GM12878 (cell line): ENCODE results near the gene IL22RA2. TPM values are rescaled to one million over a fixed set of nuclear protein-coding genes. Genes with fewer than 3 reads are reported as not detected.

Experiments used
- BCL11A ChIP-seq: IDR thresholded peaks from 2 replicates; pipeline ENCODE4 v1.6.1; 2011; ENCODE audit warnings: low read depth, low read length
- BHLHE40 ChIP-seq, 2 experiments: fragments of 450-650 bp in 1 of 2; IDR thresholded peaks; 2 replicates each; pipeline ENCODE4 v1.6.1; 2011 to 2017; ENCODE audit warnings: low read depth in 2 of 2, borderline replicate concordance in 1 of 2, improper control_type of control experiment in 1 of 2, low read length in 1 of 2, mild to moderate bottlenecking in 1 of 2
- BMI1 ChIP-seq: fragments of 450-650 bp; IDR thresholded peaks from 2 replicates; pipeline ENCODE4 v1.6.1; 2016; ENCODE audit warnings: mild to moderate bottlenecking, moderate library complexity, borderline replicate concordance
- CBFB ChIP-seq: IDR thresholded peaks from 2 replicates; pipeline ENCODE4 v1.6.1; 2016; ENCODE audit warnings: antibody characterized with exemption, low read depth
- CBX5 ChIP-seq: sonication (generic); IDR thresholded peaks from 2 replicates; pipeline ENCODE4 v1.6.1; 2016; ENCODE audit warnings: low read depth, moderate library complexity, mild to moderate bottlenecking, inconsistent platforms
- CREM ChIP-seq: IDR thresholded peaks from 2 replicates; pipeline ENCODE4 v1.6.1; 2014; ENCODE audit warnings: antibody characterized with exemption, low read depth
- EGR1 ChIP-seq, 2 experiments: IDR thresholded peaks; 1 replicate in 1 of 2; 2 replicates in 1 of 2; pipeline ENCODE4 v1.6.1; 2011 to 2012; ENCODE audit warnings: low read depth in 2 of 2, low read length in 2 of 2, borderline replicate concordance in 1 of 2, mild to moderate bottlenecking in 1 of 2, moderate library complexity in 1 of 2
- EP300 ChIP-seq, 2 experiments: fragments of 150-350 bp in 1 of 2; IDR thresholded peaks; 2 replicates each; pipeline ENCODE4 v1.6.1; 2011 to 2012; ENCODE audit warnings: low read depth in 2 of 2, low read length in 2 of 2, borderline replicate concordance in 1 of 2, improper control_type of control experiment in 1 of 2, inconsistent platforms in 1 of 2; ENCODE audit not compliant: control insufficient read depth in 1 of 2
- GATAD2B ChIP-seq: fragments of 450-650 bp; conservative IDR thresholded peaks from 2 replicates; pipeline ENCODE4 v1.6.1; 2017; ENCODE audit warnings: low read depth, mild to moderate bottlenecking, moderate library complexity
- HCFC1 ChIP-seq: fragments of 150-350 bp; IDR thresholded peaks from 2 replicates; pipeline ENCODE4 v1.6.1; 2014; ENCODE audit warnings: low read length
- IKZF1 ChIP-seq: fragments of 450-650 bp; conservative IDR thresholded peaks from 2 replicates; pipeline ENCODE4 v1.6.1; 2017; ENCODE audit warnings: antibody characterized with exemption, mild to moderate bottlenecking
- IKZF2 ChIP-seq, 2 experiments: fragments of 450-650 bp; IDR thresholded peaks; 2 replicates each; pipeline ENCODE4 v1.6.1; 2017; ENCODE audit warnings: mild to moderate bottlenecking in 2 of 2, moderate library complexity in 2 of 2
- KAT2A ChIP-seq: conservative IDR thresholded peaks from 2 replicates; pipeline ENCODE4 v1.6.1; 2011; ENCODE audit warnings: low read depth, low read length; ENCODE audit not compliant: control insufficient read depth
- MTA2 ChIP-seq: fragments of 450-650 bp; IDR thresholded peaks from 2 replicates; pipeline ENCODE4 v1.6.1; 2016; ENCODE audit warnings: low read depth, mild to moderate bottlenecking, moderate library complexity
- NBN ChIP-seq: fragments of 450-650 bp; IDR thresholded peaks from 2 replicates; pipeline ENCODE4 v1.6.1; 2016
- NR2F1 ChIP-seq: fragments of 450-650 bp; conservative IDR thresholded peaks from 2 replicates; pipeline ENCODE4 v1.6.1; 2017; ENCODE audit warnings: mild to moderate bottlenecking
- PAX5 ChIP-seq: IDR thresholded peaks from 2 replicates; pipeline ENCODE4 v1.6.1; 2011; ENCODE audit warnings: low read depth, low read length, borderline replicate concordance
- PML ChIP-seq: IDR thresholded peaks from 2 replicates; pipeline ENCODE4 v1.6.1; 2012; ENCODE audit warnings: low read length, inconsistent platforms
- RBBP5 ChIP-seq: fragments of 200-600 bp; sonication (generic); conservative IDR thresholded peaks from 2 replicates; pipeline ENCODE4 v1.6.1; 2016
- RCOR1 ChIP-seq: conservative IDR thresholded peaks from 2 replicates; pipeline ENCODE4 v1.6.1; 2012; ENCODE audit warnings: low read depth, low read length, improper control_type of control experiment
- SIX5 ChIP-seq: IDR thresholded peaks from 2 replicates; pipeline ENCODE4 v1.6.1; 2011; ENCODE audit warnings: mild to moderate bottlenecking, low read depth, low read length, moderate library complexity; ENCODE audit not compliant: severe bottlenecking
- SMAD1 ChIP-seq: fragments of 450-650 bp; IDR thresholded peaks from 2 replicates; pipeline ENCODE4 v1.6.1; 2018; ENCODE audit warnings: mild to moderate bottlenecking, low read depth; ENCODE audit not compliant: partially characterized antibody
- SPI1 ChIP-seq: IDR thresholded peaks from 2 replicates; pipeline ENCODE4 v1.6.1; 2011; ENCODE audit warnings: low read depth, mild to moderate bottlenecking, low read length, moderate library complexity, borderline replicate concordance; ENCODE audit not compliant: insufficient read depth
- TCF3 ChIP-seq: IDR thresholded peaks from 2 replicates; pipeline ENCODE4 v1.6.1; 2012; ENCODE audit warnings: low read depth, mild to moderate bottlenecking, low read length, borderline replicate concordance; ENCODE audit not compliant: insufficient read depth
- YY1 ChIP-seq: IDR thresholded peaks from 2 replicates; pipeline ENCODE4 v1.6.1; 2011; ENCODE audit warnings: low read depth, mild to moderate bottlenecking, low read length
- ZZZ3 ChIP-seq: IDR thresholded peaks from 2 replicates; pipeline ENCODE4 v1.6.1; 2011; ENCODE audit warnings: low read depth; ENCODE audit not compliant: control insufficient read depth, insufficient read length
- polyA plus RNA-seq, 11 experiments: library from polyadenylated mRNA; depleted of rRNA in 4 of 11; unstranded in 6 of 11; stranded (reverse) in 5 of 11; fragments of >200 nt; fragmentation: Nextera tagmentation in 4 of 11; fragmentation: Illumina TruSeq in 1 of 11; extraction: Ambion mirVana in 4 of 11; extraction: Trizol in 1 of 11; gene quantifications; 1 replicate in 1 of 11; 2 replicates in 10 of 11; pipeline versions ENCODE4 v1.2.1 to v1.2.3, GENCODE V29; 2011 to 2016; ENCODE audit warnings: inconsistent platforms in 2 of 11, missing spikeins in 2 of 11, low read depth in 1 of 11
- total RNA-seq, 4 experiments: library from RNA; depleted of rRNA in 3 of 4; stranded (reverse); fragments of >200 nt in 3 of 4; fragmentation: Illumina TruSeq in 1 of 4; extraction: Trizol in 1 of 4; gene quantifications; 2 replicates each; pipeline versions ENCODE4 v1.2.1 to v1.2.3, GENCODE V29; 2013 to 2021
- TF ChIP-seq, protein P1 (sequence below): fragments of 450-650 bp; IDR thresholded peaks from 2 replicates; pipeline ENCODE4 v1.6.1; 2017; ENCODE audit warnings: mild to moderate bottlenecking, moderate library complexity
- TF ChIP-seq, protein P2 (sequence below): fragments of 450-650 bp; IDR thresholded peaks from 2 replicates; pipeline ENCODE4 v1.6.1; 2014; ENCODE audit warnings: mild to moderate bottlenecking

Gene IL22RA2
- total and polyA plus RNA-seq, 10 of the 15 experiments (the other 5 are each of a cell fraction or from before 2014, with no cell fraction given) = 0.05 to 0.22 (median 0.09) TPM; not detected in 3

DNA sequence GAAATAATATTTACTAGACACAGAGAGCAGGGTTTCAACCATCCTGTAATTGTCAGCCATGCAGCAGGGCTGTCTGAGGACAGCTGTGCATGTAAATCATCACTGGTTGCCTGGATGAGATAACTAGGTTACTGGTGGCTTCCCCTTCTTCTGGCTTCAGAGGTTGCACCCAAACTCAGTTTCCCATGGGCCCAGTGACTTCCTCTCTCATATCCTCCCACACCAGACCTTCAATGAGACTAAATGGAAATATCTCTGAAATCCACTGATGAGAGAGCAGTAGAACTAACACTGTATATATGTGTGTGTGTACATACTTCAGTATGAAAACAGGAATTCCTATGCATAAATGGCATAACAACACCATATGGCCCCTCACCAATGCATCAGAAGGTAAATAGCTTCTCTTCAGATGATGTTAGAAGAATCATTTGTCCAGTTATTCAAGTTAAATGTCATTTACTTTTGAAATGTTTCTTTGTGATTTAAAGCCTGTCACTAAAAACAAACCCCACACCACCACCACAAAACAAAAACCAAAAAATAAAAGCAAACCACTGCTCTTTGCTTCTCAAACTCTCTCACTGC, 77.7 kb downstream of the IL22RA2 start (continued):
- TF ChIP-seq BHLHE40 (IDR thresholded peaks at IDR 0.05; ENCODE audit: borderline replicate concordance in 1 of 2, low read depth in 2 of 2, low read length in 1 of 2) (peak in 1 of 2 experiments; percentile 49; a peak in 1 of 4 replicates), MTA2 (peak; percentile 77), GATAD2B (peak; percentile 79; the same call in 1 of the 2 replicates), KAT2A (no peak), IKZF1 (peak; percentile 90), EGR1 (IDR thresholded peaks at IDR 0.05; ENCODE audit: borderline replicate concordance in 1 of 2, low read depth in 2 of 2, low read length in 2 of 2) (peak in 1 of 2 experiments; percentile 55; a peak in 1 of 3 replicates), NBN (peak; percentile 52; the same call in 1 of the 2 replicates), CREM (peak; percentile 76), PAX5 (peak; percentile 81), PML (no peak; the same call in 1 of the 2 replicates), SMAD1 (peak; percentile 76), IKZF2 (IDR thresholded peaks at IDR 0.05) (peak; percentile 85 to 91), YY1 (peak; percentile 89), SPI1 (peak; percentile 95), EP300 (IDR thresholded peaks at IDR 0.05; ENCODE audit: borderline replicate concordance in 1 of 2, control insufficient read depth in 1 of 2, low read depth in 2 of 2, low read length in 2 of 2) (peak; percentile 32 to 71; a peak in 3 of 4 replicates), NR2F1 (peak; percentile 49), CBFB (peak; percentile 86), ZZZ3 (no peak), HCFC1 (peak; percentile 52; the same call in 1 of the 2 replicates), SIX5 (peak; percentile 31), RCOR1 (no peak), BCL11A (peak; percentile 60; the same call in 1 of the 2 replicates), TCF3 (peak; percentile 89), BMI1 (no peak), RBBP5 (no peak), CBX5 (peak; percentile 94)
- TF ChIP-seq, protein P1, sequence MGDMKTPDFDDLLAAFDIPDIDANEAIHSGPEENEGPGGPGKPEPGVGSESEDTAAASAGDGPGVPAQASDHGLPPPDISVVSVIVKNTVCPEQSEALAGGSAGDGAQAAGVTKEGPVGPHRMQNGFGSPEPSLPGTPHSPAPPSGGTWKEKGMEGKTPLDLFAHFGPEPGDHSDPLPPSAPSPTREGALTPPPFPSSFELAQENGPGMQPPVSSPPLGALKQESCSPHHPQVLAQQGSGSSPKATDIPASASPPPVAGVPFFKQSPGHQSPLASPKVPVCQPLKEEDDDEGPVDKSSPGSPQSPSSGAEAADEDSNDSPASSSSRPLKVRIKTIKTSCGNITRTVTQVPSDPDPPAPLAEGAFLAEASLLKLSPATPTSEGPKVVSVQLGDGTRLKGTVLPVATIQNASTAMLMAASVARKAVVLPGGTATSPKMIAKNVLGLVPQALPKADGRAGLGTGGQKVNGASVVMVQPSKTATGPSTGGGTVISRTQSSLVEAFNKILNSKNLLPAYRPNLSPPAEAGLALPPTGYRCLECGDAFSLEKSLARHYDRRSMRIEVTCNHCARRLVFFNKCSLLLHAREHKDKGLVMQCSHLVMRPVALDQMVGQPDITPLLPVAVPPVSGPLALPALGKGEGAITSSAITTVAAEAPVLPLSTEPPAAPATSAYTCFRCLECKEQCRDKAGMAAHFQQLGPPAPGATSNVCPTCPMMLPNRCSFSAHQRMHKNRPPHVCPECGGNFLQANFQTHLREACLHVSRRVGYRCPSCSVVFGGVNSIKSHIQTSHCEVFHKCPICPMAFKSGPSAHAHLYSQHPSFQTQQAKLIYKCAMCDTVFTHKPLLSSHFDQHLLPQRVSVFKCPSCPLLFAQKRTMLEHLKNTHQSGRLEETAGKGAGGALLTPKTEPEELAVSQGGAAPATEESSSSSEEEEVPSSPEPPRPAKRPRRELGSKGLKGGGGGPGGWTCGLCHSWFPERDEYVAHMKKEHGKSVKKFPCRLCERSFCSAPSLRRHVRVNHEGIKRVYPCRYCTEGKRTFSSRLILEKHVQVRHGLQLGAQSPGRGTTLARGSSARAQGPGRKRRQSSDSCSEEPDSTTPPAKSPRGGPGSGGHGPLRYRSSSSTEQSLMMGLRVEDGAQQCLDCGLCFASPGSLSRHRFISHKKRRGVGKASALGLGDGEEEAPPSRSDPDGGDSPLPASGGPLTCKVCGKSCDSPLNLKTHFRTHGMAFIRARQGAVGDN = peak; percentile 71; the same call in 1 of the 2 replicates
- TF ChIP-seq, protein P2, sequence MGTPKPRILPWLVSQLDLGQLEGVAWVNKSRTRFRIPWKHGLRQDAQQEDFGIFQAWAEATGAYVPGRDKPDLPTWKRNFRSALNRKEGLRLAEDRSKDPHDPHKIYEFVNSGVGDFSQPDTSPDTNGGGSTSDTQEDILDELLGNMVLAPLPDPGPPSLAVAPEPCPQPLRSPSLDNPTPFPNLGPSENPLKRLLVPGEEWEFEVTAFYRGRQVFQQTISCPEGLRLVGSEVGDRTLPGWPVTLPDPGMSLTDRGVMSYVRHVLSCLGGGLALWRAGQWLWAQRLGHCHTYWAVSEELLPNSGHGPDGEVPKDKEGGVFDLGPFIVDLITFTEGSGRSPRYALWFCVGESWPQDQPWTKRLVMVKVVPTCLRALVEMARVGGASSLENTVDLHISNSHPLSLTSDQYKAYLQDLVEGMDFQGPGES = no peak
